Ishikawa (cell line): ENCODE results near the gene MACROD2.

Source experiments
- EGR1 ChIP-seq: IDR thresholded peaks from 2 replicates; pipeline ENCODE4 v1.6.1; 2012
- MAX ChIP-seq: IDR thresholded peaks from 2 replicates; pipeline ENCODE4 v1.6.1; 2012
- NFIC ChIP-seq: IDR thresholded peaks from 2 replicates; pipeline ENCODE4 v1.6.1; 2012
- RAD21 ChIP-seq: IDR thresholded peaks from 2 replicates; pipeline ENCODE4 v1.6.1; 2012; ENCODE audit warnings: low read depth
- REST ChIP-seq: IDR thresholded peaks from 2 replicates; pipeline ENCODE4 v1.6.1; 2012; ENCODE audit warnings: low read depth, mild to moderate bottlenecking

- TF ChIP-seq MAX (no peak), REST (no peak), RAD21 (no peak), EGR1 (no peak), NFIC (no peak)
Measured at GRCh38 chr20:14049111-14049510, 53.8 kb downstream of the MACROD2 start.
